ENCODE measurements around the gene FAM111A. TPM values are rescaled to one million over a fixed set of nuclear protein-coding genes. Genes with fewer than 3 reads are reported as not detected.

The FAM111A gene
- total and polyA plus RNA-seq, 9 of the 15 experiments (the other 6 are each of a cell fraction or from before 2014, with no cell fraction given) = 14.8 to 30.6 (median 20.1) TPM

GRCh38 chr11:59174664-59175033, 32.0 kb downstream of the FAM111A start:
- H3K27ac ChIP-seq (ENCODE audit: extremely low read depth, low read depth, low read length) = no peak overlapping the region
- H3K9ac ChIP-seq (ENCODE audit: insufficient read depth in 1 of 2, low read depth in 2 of 2, low read length in 2 of 2) = no peak overlapping the region
- H3K9me1 ChIP-seq (ENCODE audit: control insufficient read depth, insufficient read depth, low read length) = no peaks in the 10 kb centered on the region
- no peak for ATAC-seq
- in situ Hi-C loops (cut with MboI) = loop anchor here (10.0 to 25.0 kb wide), 2 partner anchors 250 to 513 kb away; partner anchors contain the start of gene OR5A2
- H4K20me1 ChIP-seq (replicated peaks; ENCODE audit: control insufficient read depth, insufficient read depth, low read length) = no peaks in the 10 kb centered on the region; the same call in 1 of the 2 replicates
- no peak overlapping the region for H3K4me2 ChIP-seq (ENCODE audit: insufficient read depth, low read length)
- BruUV-seq (replicated peaks) = no TSS peak
- DNase-seq (ENCODE audit: extremely low read depth in 1 of 4, low spot score in 3 of 4) = no peak
- ChIA-PET CTCF (ENCODE audit: low intra/inter-chr PET ratio) (no interaction called here), POLR2A (interaction anchor here (0.6 to 0.9 kb wide), 3 partner anchors 10 to 350 kb away, joined by 3 read pairs; no protein-coding TSS in a partner anchor)
- H3K79me2 ChIP-seq (ENCODE audit: control insufficient read depth, insufficient read depth, low read length) = no peaks in the 10 kb centered on the region
- H3K9me3 ChIP-seq (replicated peaks; ENCODE audit: control insufficient read depth, insufficient read depth, low read depth, low read length) = no peaks in the 10 kb centered on the region
- H3K4me1 ChIP-seq (replicated peaks in 1 of 2; ENCODE audit: control insufficient read depth in 2 of 2, insufficient read depth in 2 of 2, low read length in 2 of 2) = peaks cover 0 to 20% of the 10 kb centered on the region in 2 experiments; a peak in 3 of 5 replicates
- FAIRE-seq = no peak
- intact Hi-C loops (cut with micrococcal nuclease) = loop anchor here (5.0 kb wide), 1 partner anchor 628 kb away; no protein-coding TSS in a partner anchor
- no peak overlapping the region for H3K4me3 ChIP-seq
- H3K27me3 ChIP-seq (ENCODE audit: control insufficient read depth in 2 of 2, insufficient read depth in 2 of 2, low read length in 2 of 2) = peaks cover 14 to 32% of the 10 kb centered on the region in 2 experiments
- no peak overlapping the region for H2AFZ ChIP-seq (ENCODE audit: low read depth, low read length)
- no peaks in the 10 kb centered on the region for H3K36me3 ChIP-seq (ENCODE audit: control insufficient read depth, insufficient read depth, low read length)
- WGBS (ENCODE audit: insufficient coverage, low coverage, missing lambda C conversion rate) = 1% methylated on average over 6 of the region's 7 CpGs
- TF ChIP-seq BACH1 (tag; IDR thresholded peaks at IDR 0.05) (no peak), ASH1L (IDR thresholded peaks at IDR 0.05; ENCODE audit: borderline replicate concordance, low read depth, partially characterized antibody) (no peak), BHLHE40 (IDR thresholded peaks at IDR 0.05; ENCODE audit: low read length) (no peak), ARID1B (IDR thresholded peaks at IDR 0.05) (no peak), ZNF830 (CRISPR knock-in tag; IDR thresholded peaks at IDR 0.05) (no peak), ZNF12 (CRISPR knock-in tag; IDR thresholded peaks at IDR 0.05) (no peak), ZEB2 (IDR thresholded peaks at IDR 0.05) (no peak), NKRF (IDR thresholded peaks at IDR 0.05; ENCODE audit: borderline replicate concordance) (no peak), ZNF780A (CRISPR knock-in tag; IDR thresholded peaks at IDR 0.05) (no peak), ELF4 (CRISPR knock-in tag; IDR thresholded peaks at IDR 0.05) (no peak), NR2C1 (IDR thresholded peaks at IDR 0.05) (no peak), NR2C1 (tag; IDR thresholded peaks at IDR 0.05) (no peak), GMEB1 (CRISPR knock-in tag; IDR thresholded peaks at IDR 0.05) (no peak), STAT5B (CRISPR knock-in tag; IDR thresholded peaks at IDR 0.05) (no peak), SFPQ (IDR thresholded peaks at IDR 0.05; ENCODE audit: low read depth, low read length) (no peak), RAD21 (CRISPR knock-in tag; conservative IDR thresholded peaks at IDR 0.05 in 1 of 2, IDR thresholded peaks at IDR 0.05 in 1 of 2) (no peak), ZNF354B (CRISPR knock-in tag; IDR thresholded peaks at IDR 0.05) (no peak), PREB (CRISPR knock-in tag; IDR thresholded peaks at IDR 0.05) (no peak)
